Osteoblast (primary cell): ENCODE measurements around the gene SEMA3A. TPM values are rescaled to one million over a fixed set of nuclear protein-coding genes. Genes with fewer than 3 reads are reported as not detected.

Source experiments
- DNase-seq: peaks from one replicate; pipeline ENCODE4 v3.0.0; 2011; ENCODE audit warnings: low spot score, mixed read lengths; ENCODE audit not compliant: insufficient read length; ENCODE audit errors: missing footprints
- H2AFZ ChIP-seq: 2 replicates; pipeline ENCODE4 v1.6.0; 2011; ENCODE audit warnings: mild to moderate bottlenecking, low read length
- H3K27ac ChIP-seq: 2 replicates; pipeline ENCODE4 v1.5.1; 2011; ENCODE audit warnings: mild to moderate bottlenecking, low read depth, low read length, moderate library complexity
- H3K27me3 ChIP-seq: 2 replicates; pipeline ENCODE4 v1.6.0; 2012; ENCODE audit warnings: mild to moderate bottlenecking, control low read depth, inconsistent platforms, low read length, moderate library complexity; ENCODE audit not compliant: insufficient read depth
- H3K36me3 ChIP-seq: 2 replicates; pipeline ENCODE4 v1.5.1; 2011; ENCODE audit warnings: mild to moderate bottlenecking, low read length, control low read depth, moderate library complexity; ENCODE audit not compliant: insufficient read depth
- H3K4me1 ChIP-seq: 2 replicates; pipeline ENCODE4 v1.5.1; 2011; ENCODE audit warnings: mild to moderate bottlenecking, low read length, control low read depth, moderate library complexity; ENCODE audit not compliant: insufficient read depth
- H3K4me2 ChIP-seq: 2 replicates; pipeline ENCODE4 v1.6.0; 2011; ENCODE audit warnings: mild to moderate bottlenecking, low read length; ENCODE audit not compliant: insufficient read depth
- H3K4me3 ChIP-seq: fragments of 200-600 bp; sonication (generic); 3 replicates; pipeline ENCODE4 v1.5.1; 2012; ENCODE audit warnings: mild to moderate bottlenecking, low read length, inconsistent platforms; ENCODE audit not compliant: insufficient read depth
- H3K79me2 ChIP-seq: 2 replicates; pipeline ENCODE4 v1.6.0; 2012; ENCODE audit warnings: mild to moderate bottlenecking, low read length, control low read depth, inconsistent platforms; ENCODE audit not compliant: insufficient read depth
- H3K9me3 ChIP-seq: 2 replicates; pipeline ENCODE4 v1.5.1; 2011; ENCODE audit warnings: low read depth, low read length, control low read depth
- H4K20me1 ChIP-seq: 2 replicates; pipeline ENCODE4 v1.6.0; 2012; ENCODE audit warnings: mild to moderate bottlenecking, low read length, control low read depth; ENCODE audit not compliant: insufficient read depth
- total RNA-seq: library from RNA; depleted of rRNA; stranded (reverse); fragments of >200 nt; gene quantifications from 2 replicates; pipeline ENCODE4 v1.2.3, GENCODE V29; 2012
- TF ChIP-seq, protein P1 (sequence below): IDR thresholded peaks from 2 replicates; pipeline ENCODE4 v1.5.1; 2011; ENCODE audit warnings: mild to moderate bottlenecking, low read depth, low read length, moderate library complexity; ENCODE audit errors: extremely low read depth

Gene SEMA3A
- total RNA-seq, 1 donor, result 2.5 TPM

DNA sequence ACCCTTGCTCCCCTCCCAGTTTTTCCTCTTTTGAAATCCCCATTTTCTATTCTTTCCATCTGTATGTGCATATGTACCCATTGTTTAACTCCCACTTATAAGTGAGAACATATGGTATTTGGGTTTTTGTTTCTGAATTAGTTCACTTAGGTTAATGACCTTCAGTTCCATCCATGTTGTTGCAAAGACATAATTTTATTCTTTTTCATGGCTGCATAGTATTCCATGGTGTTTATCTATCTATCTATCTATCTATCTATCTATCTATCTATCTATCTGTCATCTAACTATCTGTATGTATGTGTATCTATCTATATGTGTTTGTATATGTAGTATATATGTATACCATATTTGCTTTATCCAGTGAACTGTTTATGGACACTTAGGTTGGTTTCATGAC, 281.4 kb downstream of the SEMA3A start:
- TF ChIP-seq, protein P1, sequence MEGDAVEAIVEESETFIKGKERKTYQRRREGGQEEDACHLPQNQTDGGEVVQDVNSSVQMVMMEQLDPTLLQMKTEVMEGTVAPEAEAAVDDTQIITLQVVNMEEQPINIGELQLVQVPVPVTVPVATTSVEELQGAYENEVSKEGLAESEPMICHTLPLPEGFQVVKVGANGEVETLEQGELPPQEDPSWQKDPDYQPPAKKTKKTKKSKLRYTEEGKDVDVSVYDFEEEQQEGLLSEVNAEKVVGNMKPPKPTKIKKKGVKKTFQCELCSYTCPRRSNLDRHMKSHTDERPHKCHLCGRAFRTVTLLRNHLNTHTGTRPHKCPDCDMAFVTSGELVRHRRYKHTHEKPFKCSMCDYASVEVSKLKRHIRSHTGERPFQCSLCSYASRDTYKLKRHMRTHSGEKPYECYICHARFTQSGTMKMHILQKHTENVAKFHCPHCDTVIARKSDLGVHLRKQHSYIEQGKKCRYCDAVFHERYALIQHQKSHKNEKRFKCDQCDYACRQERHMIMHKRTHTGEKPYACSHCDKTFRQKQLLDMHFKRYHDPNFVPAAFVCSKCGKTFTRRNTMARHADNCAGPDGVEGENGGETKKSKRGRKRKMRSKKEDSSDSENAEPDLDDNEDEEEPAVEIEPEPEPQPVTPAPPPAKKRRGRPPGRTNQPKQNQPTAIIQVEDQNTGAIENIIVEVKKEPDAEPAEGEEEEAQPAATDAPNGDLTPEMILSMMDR, result no peak
- Histone ChIP-seq H2AFZ (no peak overlapping the region), H3K27me3 (no peaks in the 10 kb centered on the region), H3K4me3 (no peak overlapping the region), H3K36me3 (no peaks in the 10 kb centered on the region), H4K20me1 (no peaks in the 10 kb centered on the region), H3K27ac (no peak overlapping the region), H3K9me3 (no peaks in the 10 kb centered on the region), H3K4me1 (no peaks in the 10 kb centered on the region), H3K79me2 (no peaks in the 10 kb centered on the region), H3K4me2 (no peak overlapping the region)
- no peak for DNase-seq

DNA sequence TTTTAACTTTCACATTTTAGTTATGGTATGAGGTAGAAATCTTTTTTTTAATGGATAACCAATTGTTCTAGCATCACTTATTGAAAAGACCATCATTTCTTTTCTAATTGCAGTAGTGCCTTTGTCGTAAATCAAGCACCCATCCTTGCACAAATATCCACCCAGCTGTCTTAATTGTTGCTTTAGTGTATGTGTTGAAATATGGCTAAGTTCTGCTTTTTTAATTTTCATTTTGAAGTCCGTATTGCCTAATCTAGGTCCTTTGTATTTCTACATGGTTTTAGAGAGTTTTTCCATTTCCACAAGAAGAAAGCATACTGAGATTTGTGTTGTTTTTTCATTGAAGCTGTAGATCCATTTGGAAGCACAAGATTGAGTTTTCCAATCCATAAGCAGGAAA, 286.1 kb downstream of the SEMA3A start:
- H3K4me1 ChIP-seq, result no peaks in the 10 kb centered on the region
- no peak overlapping the region for H2AFZ ChIP-seq
- H3K4me2 ChIP-seq, result no peak overlapping the region
- no peaks in the 10 kb centered on the region for H3K36me3 ChIP-seq
- DNase-seq, result no peak
- no peak overlapping the region for H3K27ac ChIP-seq
- no peaks in the 10 kb centered on the region for H3K79me2 ChIP-seq
- H3K27me3 ChIP-seq, result no peaks in the 10 kb centered on the region
- H3K9me3 ChIP-seq, result no peaks in the 10 kb centered on the region
- TF ChIP-seq, protein P1, result no peak
- no peaks in the 10 kb centered on the region for H4K20me1 ChIP-seq
- H3K4me3 ChIP-seq, result no peak overlapping the region
